ENCODE results near the gene TNK1. TPM values are rescaled to one million over a fixed set of nuclear protein-coding genes. Genes with fewer than 3 reads are reported as not detected.

The TNK1 gene
- total and polyA plus RNA-seq, 3 donors from 2014 or later, result 3.7 to 6.8 (median 4.0) TPM

DNA sequence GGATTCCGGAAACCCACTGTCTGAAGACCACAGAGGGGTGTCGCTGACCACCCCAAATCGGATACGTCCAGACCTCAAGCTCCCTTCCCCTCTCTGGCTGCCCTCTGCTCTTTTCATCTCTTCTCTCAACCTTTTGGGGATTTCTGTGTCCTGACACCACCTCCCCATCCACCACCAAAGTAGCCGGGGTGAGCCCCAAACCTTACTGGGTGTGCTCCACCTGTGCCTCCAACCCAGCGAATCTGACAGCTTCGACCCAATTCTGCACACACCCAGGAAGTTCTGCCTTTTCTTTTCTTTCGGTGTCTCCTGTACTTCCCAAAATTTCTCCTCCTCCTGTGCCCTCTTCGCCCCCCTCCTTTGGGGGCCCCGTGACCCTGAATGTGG lies 28.4 kb upstream of the TNK1 start:
- peak overlapping the region; percentile 81 to 86 for H3K4me3 ChIP-seq
- no peaks in the 10 kb centered on the region for H3K9me3 ChIP-seq
- no peak for DNase-seq
- WGBS, 2 donors, result 22 to 27% methylated on average over 9 to 10 of the region's 10 CpGs
- peaks cover 24% of the 10 kb centered on the region for H3K4me1 ChIP-seq
- H3K36me3 ChIP-seq (ENCODE audit: low read depth, missing control alignments), result no peaks in the 10 kb centered on the region
- TF ChIP-seq, protein P1, sequence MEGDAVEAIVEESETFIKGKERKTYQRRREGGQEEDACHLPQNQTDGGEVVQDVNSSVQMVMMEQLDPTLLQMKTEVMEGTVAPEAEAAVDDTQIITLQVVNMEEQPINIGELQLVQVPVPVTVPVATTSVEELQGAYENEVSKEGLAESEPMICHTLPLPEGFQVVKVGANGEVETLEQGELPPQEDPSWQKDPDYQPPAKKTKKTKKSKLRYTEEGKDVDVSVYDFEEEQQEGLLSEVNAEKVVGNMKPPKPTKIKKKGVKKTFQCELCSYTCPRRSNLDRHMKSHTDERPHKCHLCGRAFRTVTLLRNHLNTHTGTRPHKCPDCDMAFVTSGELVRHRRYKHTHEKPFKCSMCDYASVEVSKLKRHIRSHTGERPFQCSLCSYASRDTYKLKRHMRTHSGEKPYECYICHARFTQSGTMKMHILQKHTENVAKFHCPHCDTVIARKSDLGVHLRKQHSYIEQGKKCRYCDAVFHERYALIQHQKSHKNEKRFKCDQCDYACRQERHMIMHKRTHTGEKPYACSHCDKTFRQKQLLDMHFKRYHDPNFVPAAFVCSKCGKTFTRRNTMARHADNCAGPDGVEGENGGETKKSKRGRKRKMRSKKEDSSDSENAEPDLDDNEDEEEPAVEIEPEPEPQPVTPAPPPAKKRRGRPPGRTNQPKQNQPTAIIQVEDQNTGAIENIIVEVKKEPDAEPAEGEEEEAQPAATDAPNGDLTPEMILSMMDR (IDR thresholded peaks at IDR 0.05), result peak in 1 of 3 experiments; percentile 49
- no peak for TF ChIP-seq POLR2A (IDR thresholded peaks at IDR 0.05)
- H3K27me3 ChIP-seq, result no peaks in the 10 kb centered on the region
- peak overlapping the region; percentile 87 to 98 for H3K27ac ChIP-seq
- intact Hi-C loops (cut with DNase I; ENCODE audit: low total_unique reads), result loop anchor here (10.0 kb wide), 1 partner anchor 212 kb away; the partner anchor contains the start of gene SENP3

DNA sequence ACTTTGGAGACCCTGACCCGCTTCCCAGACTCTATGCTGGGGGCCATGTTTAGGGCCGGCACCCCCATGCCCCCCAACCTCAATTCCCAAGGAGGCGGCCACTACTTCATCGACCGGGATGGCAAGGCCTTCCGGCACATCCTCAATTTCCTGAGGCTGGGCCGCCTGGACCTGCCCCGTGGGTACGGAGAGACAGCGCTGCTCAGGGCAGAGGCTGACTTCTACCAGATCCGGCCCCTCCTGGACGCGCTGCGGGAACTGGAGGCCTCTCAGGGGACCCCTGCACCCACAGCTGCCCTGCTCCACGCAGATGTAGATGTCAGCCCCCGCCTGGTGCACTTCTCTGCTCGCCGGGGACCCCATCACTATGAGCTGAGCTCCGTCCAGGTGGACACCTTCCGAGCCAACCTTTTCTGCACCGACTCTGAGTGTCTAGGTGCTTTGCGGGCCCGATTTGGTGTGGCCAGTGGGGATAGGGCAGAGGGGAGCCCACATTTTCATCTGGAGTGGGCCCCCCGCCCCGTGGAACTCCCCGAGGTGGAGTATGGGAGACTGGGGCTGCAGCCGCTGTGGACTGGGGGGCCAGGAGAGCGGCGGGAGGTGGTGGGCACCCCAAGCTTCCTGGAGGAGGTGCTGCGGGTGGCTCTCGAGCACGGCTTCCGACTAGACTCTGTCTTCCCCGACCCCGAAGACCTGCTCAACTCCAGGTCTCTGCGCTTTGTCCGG lies 27.8 kb upstream of the TNK1 start:
- TF ChIP-seq, protein P1 (IDR thresholded peaks at IDR 0.05), result no peak
- no peak for TF ChIP-seq POLR2A (IDR thresholded peaks at IDR 0.05)
- H3K36me3 ChIP-seq (ENCODE audit: low read depth, missing control alignments), result no peaks in the 10 kb centered on the region
- H3K9me3 ChIP-seq, result no peaks in the 10 kb centered on the region
- no peak for DNase-seq
- no peaks in the 10 kb centered on the region for H3K27me3 ChIP-seq
- 68 to 72% methylated on average over 35 to 37 of the region's 37 CpGs for WGBS, 2 donors
- peak overlapping the region in 1 of 2 donors; percentile 98 for H3K27ac ChIP-seq
- H3K4me1 ChIP-seq, result peaks cover 24% of the 10 kb centered on the region
- peak overlapping the region; percentile 81 to 86 for H3K4me3 ChIP-seq
- intact Hi-C loops (cut with DNase I; ENCODE audit: low total_unique reads), result loop anchor here (10.0 kb wide), 1 partner anchor 212 kb away; the partner anchor contains the start of gene SENP3

DNA sequence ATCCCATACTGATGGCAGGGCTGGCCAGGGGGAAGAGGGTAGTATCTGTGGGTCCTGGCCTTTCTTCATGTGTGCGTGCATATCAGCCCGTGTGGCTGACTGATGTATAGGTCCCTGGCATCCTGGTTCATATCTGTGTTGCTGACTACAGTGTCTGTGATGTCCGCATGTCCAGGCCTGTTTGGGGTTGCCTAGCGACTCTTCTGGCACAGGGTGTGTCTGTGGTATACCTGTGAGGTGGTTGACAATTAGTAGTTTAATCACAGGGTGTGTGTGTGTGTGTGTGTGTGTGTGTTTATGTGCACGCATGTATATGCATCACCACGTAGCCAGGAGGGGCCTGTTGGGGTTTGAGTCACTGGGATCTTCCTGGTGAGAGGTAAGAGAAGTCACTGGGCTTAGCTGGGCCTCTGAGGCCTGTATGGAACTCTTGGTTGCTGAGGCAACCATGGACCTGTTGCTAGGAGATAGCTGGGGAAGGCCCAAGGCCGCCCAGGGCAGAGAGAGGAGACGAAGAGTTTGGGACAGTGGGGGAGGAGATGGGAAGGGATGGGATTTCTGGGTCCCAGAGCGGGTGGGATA lies 26.5 kb upstream of the TNK1 start:
- Histone ChIP-seq H3K27ac (no peak overlapping the region), H3K4me3 (no peak overlapping the region), H3K9me3 (no peaks in the 10 kb centered on the region), H3K4me1 (peaks cover 20% of the 10 kb centered on the region), H3K27me3 (no peaks in the 10 kb centered on the region), H3K36me3 (ENCODE audit: low read depth, missing control alignments) (no peaks in the 10 kb centered on the region)
- DNase-seq, result peak; percentile 51
- intact Hi-C loops (cut with DNase I; ENCODE audit: low total_unique reads), result loop anchor here (10.0 kb wide), 1 partner anchor 210 kb away; the partner anchor contains the start of gene SENP3
- WGBS, 2 donors, result 66 to 76% methylated on average over 9 of the region's 9 CpGs
- TF ChIP-seq, protein P1 (IDR thresholded peaks at IDR 0.05), result no peak
- TF ChIP-seq POLR2A (IDR thresholded peaks at IDR 0.05), result no peak

DNA sequence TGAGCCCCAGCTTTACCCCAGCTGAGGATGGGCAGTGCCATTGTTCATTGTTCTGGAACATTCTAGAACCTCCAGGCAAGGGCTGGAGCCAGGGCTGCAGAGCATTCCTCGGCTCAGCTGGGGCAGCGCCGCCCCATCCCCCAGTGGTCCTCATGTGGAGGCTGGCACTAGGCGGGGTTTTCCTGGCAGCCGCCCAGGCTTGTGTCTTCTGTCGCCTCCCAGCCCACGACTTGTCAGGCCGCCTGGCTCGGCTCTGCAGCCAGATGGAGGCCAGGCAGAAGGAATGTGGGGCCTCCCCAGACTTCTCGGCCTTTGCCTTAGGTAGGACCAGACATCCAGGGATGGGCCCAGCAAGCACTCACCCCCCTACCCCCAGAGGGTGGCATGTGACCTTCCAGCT lies 25.8 kb upstream of the TNK1 start, which contains the start of gene TMEM95:
Gene TMEM95, plus strand, starts transcription at position 104 of the 400 bp plus-strand sequence. Its CDS starts 49 bp downstream, at position 153.
- no peaks in the 10 kb centered on the region for H3K9me3 ChIP-seq
- peak within 1 kb of the TSS in 1 of 2 donors; percentile 16 for H3K27ac ChIP-seq
- 63 to 79% methylated on average over 6 to 10 of the region's 10 CpGs for WGBS, 2 donors
- intact Hi-C loops (cut with DNase I; ENCODE audit: low total_unique reads), result loop anchor here (10.0 kb wide), 1 partner anchor 210 kb away; the partner anchor contains the start of gene SENP3
- H3K27me3 ChIP-seq, result no peaks in the 10 kb centered on the region
- no peaks in the 10 kb centered on the region for H3K36me3 ChIP-seq (ENCODE audit: low read depth, missing control alignments)
- peak; percentile 76 for DNase-seq
- TF ChIP-seq POLR2A (IDR thresholded peaks at IDR 0.05), result no peak
- TF ChIP-seq, protein P1 (IDR thresholded peaks at IDR 0.05), result no peak
- H3K4me3 ChIP-seq, result no peak within 1 kb of the TSS
- H3K4me1 ChIP-seq, result peaks cover 14% of the 10 kb centered on the region

Measured in testis (tissue), 3 donors.